ENCODE measurements around the gene MFAP2. TPM values are rescaled to one million over a fixed set of nuclear protein-coding genes. Genes with fewer than 3 reads are reported as not detected.

MFAP2 gene
- 172 and 188 TPM in 2 replicates for total RNA-seq (2021; fragmentation: NEBNext Ultra II Directional; extraction: Animal tissue kit (Norgen Biotek cat#: 25700))
- 326 and 394 TPM in 2 replicates for polyA plus RNA-seq (2011; rRNA removed)
- polyA plus RNA-seq (2011; cell fraction: cytosol; rRNA removed) = 219 TPM
- 360 TPM for polyA plus RNA-seq (2011; cell fraction: nucleus; rRNA removed)
- 114 to 218 TPM (median 204 TPM) in 4 replicates for polyA plus RNA-seq (2012, experiment 1 of 2)
- 253 TPM for polyA plus RNA-seq (2012, experiment 2 of 2)
- polyA plus RNA-seq (2013, experiment 1 of 2) = 278 TPM
- polyA plus RNA-seq (2013, experiment 2 of 2) = 321 TPM
- 64.4 and 85.3 TPM in 2 replicates for polyA minus RNA-seq (2011; rRNA and poly(A)+ RNA removed)
- polyA minus RNA-seq (2011; cell fraction: cytosol; rRNA and poly(A)+ RNA removed) = 121 TPM
- polyA minus RNA-seq (2011; cell fraction: nucleus; rRNA and poly(A)+ RNA removed) = 111 TPM
- long read RNA-seq, experiment 1, transcript MFAP2-201 (8 exons, 970 nt) = minor isoform, 5 of 201 reads
- long read RNA-seq, experiment 1, transcript MFAP2-202 (9 exons, 1,260 nt) = major isoform, 68 of 201 reads
- long read RNA-seq, experiment 1, partial matches to known transcripts = 71 of 201 reads
- long read RNA-seq, experiment 1, other reads (novel, unspliced or antisense) = 57 of 201 reads
- long read RNA-seq, experiment 2, transcript MFAP2-202 (9 exons, 1,260 nt) = major isoform, 153 of 209 reads
- long read RNA-seq, experiment 2, partial matches to known transcripts = 13 of 209 reads
- long read RNA-seq, experiment 2, other reads (novel, unspliced or antisense) = 43 of 209 reads

GRCh38 chr1:16980473-16981268, at the start of gene MFAP2:
Gene MFAP2 (minus strand): TSS chr1:16980620. CDS start chr1:16978273, 2,347 bp downstream.
- Histone ChIP-seq H2BK12ac (ENCODE audit: low read depth, low read length) (peak within 1 kb of the TSS; percentile 75; the same call in 1 of the 2 replicates), H3K23me2 (ENCODE audit: low read depth, low read length) (peaks cover 6% of the 10 kb centered on the region), H3K4me1 (replicated peaks in 1 of 4; ENCODE audit: control insufficient read depth in 3 of 4, insufficient read depth in 4 of 4, low read length in 3 of 4) (peaks cover 0 to 20% (median 14%) of the 10 kb centered on the region in 4 experiments; a peak in 6 of 7 replicates), H3K36me3 (ENCODE audit: control insufficient read depth in 2 of 4, insufficient read depth in 4 of 4, low read length in 3 of 4) (peaks cover 5 to 21% (median 12%) of the 10 kb centered on the region in 4 experiments), H3K9ac (replicated peaks in 1 of 4; ENCODE audit: extremely low read depth in 1 of 4, low read depth in 3 of 4, low read length in 3 of 4) (peak within 1 kb of the TSS; percentile 46 to 72 (median 63); a peak in 6 of 7 replicates), H3K4me2 (ENCODE audit: insufficient read depth in 1 of 2, low read depth in 2 of 2, low read length in 2 of 2) (peak within 1 kb of the TSS; percentile 83 to 99), H2BK15ac (ENCODE audit: low read length) (peak within 1 kb of the TSS; percentile 46; the same call in 1 of the 2 replicates), H3K27ac (ENCODE audit: low read depth, low read length) (peak within 1 kb of the TSS; percentile 68; the same call in 1 of the 2 replicates), H4K20me1 (replicated peaks in 1 of 2; ENCODE audit: control insufficient read depth in 1 of 2, insufficient read depth in 2 of 2, low read length in 2 of 2) (peaks cover 10 to 16% of the 10 kb centered on the region in 2 experiments), H2BK20ac (ENCODE audit: low read length) (peak within 1 kb of the TSS; percentile 86; the same call in 1 of the 2 replicates), H2BK120ac (replicated peaks; ENCODE audit: low read depth, low read length) (no peak within 1 kb of the TSS), H3K27me3 (replicated peaks in 1 of 4; ENCODE audit: control insufficient read depth in 3 of 4, extremely low read depth in 1 of 4, insufficient read depth in 3 of 4, low read length in 3 of 4) (peaks cover 0 to 3% (median 0%) of the 10 kb centered on the region in 4 experiments; a peak in 1 of 7 replicates), H4K8ac (ENCODE audit: extremely low read depth, insufficient read depth, low read length) (peak within 1 kb of the TSS; percentile 82), H3K23ac (ENCODE audit: insufficient read length) (no peak within 1 kb of the TSS), H3K79me2 (ENCODE audit: control insufficient read depth in 1 of 2, insufficient read depth in 2 of 2, low read length in 2 of 2) (peaks cover 0 to 27% of the 10 kb centered on the region in 2 experiments; a peak in 2 of 4 replicates), H4K91ac (replicated peaks; ENCODE audit: insufficient read length, low read length) (peak within 1 kb of the TSS; percentile 46), H2AK5ac (ENCODE audit: low read depth, low read length) (no peak within 1 kb of the TSS; the same call in 1 of the 2 replicates), H3K4me3 (ENCODE audit: extremely low read depth in 1 of 4, insufficient read depth in 2 of 4, low read depth in 3 of 4, low read length in 4 of 4) (peak within 1 kb of the TSS; percentile 62 to 98 (median 86)), H3K4ac (replicated peaks; ENCODE audit: insufficient read length, low read depth, low read length) (peak within 1 kb of the TSS; percentile 2), H4K5ac (ENCODE audit: insufficient read length, low read depth, low read length) (peak within 1 kb of the TSS; percentile 35), H3K14ac (ENCODE audit: insufficient read length) (no peak within 1 kb of the TSS), H2AFZ (ENCODE audit: low read length) (no peak within 1 kb of the TSS), H3K9me3 (ENCODE audit: insufficient read depth in 2 of 2, low read depth in 1 of 2, low read length in 1 of 2) (no peaks in the 10 kb centered on the region), H2BK5ac (ENCODE audit: low read depth, low read length) (peak within 1 kb of the TSS; percentile 54; the same call in 1 of the 2 replicates), H3K56ac (replicated peaks; ENCODE audit: insufficient read length, low read depth, low read length) (peak within 1 kb of the TSS; percentile 13), H3K18ac (ENCODE audit: extremely low read depth, low read length) (peak within 1 kb of the TSS; percentile 95), H3K79me1 (ENCODE audit: low read depth, low read length) (peaks cover 12% of the 10 kb centered on the region)
- WGBS, 2 experiments (ENCODE audit: extremely low coverage in 1 of 2, insufficient coverage in 1 of 2, insufficient read length in 1 of 2, insufficient replicate concordance in 2 of 2, low coverage in 1 of 2, low lambda C conversion rate in 2 of 2, missing lambda C conversion rate in 1 of 2) = 40% methylated on average over 11 of the region's 53 CpGs; no CpG with 5 or more reads in 1 of the 2 experiments
- FAIRE-seq = no peak
- POLR2A ChIA-PET (ENCODE audit: partially characterized antibody) = interaction anchor here (0.6 to 6.6 kb wide), 10 partner anchors 9 to 107 kb away, joined by 3 to 92 read pairs (median 4); partner anchors contain the start of gene CROCC
- DNase-seq (ENCODE audit: low read depth in 1 of 2, low spot score in 2 of 2) = peak in 1 of 2 experiments; percentile 84
- CTCF ChIA-PET (ENCODE audit: partially characterized antibody) = interaction anchor here (0.6 to 14.2 kb wide), 11 partner anchors 14 to 65 kb away, joined by 3 to 267 read pairs (median 3); no protein-coding TSS in a partner anchor
- no peak for TF ChIP-seq SIRT6 (IDR thresholded peaks at IDR 0.05; ENCODE audit: low read length)
- no peak for TF ChIP-seq MAFK (IDR thresholded peaks at IDR 0.05; ENCODE audit: low read depth, low read length)
- TF ChIP-seq TAF7 (optimal IDR thresholded peaks at IDR 0.05; ENCODE audit: borderline replicate concordance, low read depth, low read length) = peak; percentile 61
- no peak for TF ChIP-seq POU5F1 (IDR thresholded peaks at IDR 0.05; ENCODE audit: low read depth, low read length)
- peak; percentile 97 for TF ChIP-seq FOSL1 (IDR thresholded peaks at IDR 0.05; ENCODE audit: insufficient read depth, low read depth, low read length)
